Measurements from ENCODE around the gene ZNF208. TPM values are rescaled to one million over a fixed set of nuclear protein-coding genes. Genes with fewer than 3 reads are reported as not detected.

ZNF208 gene
- total RNA-seq, 1 donor from 2014 or later = 6.3 TPM

DNA sequence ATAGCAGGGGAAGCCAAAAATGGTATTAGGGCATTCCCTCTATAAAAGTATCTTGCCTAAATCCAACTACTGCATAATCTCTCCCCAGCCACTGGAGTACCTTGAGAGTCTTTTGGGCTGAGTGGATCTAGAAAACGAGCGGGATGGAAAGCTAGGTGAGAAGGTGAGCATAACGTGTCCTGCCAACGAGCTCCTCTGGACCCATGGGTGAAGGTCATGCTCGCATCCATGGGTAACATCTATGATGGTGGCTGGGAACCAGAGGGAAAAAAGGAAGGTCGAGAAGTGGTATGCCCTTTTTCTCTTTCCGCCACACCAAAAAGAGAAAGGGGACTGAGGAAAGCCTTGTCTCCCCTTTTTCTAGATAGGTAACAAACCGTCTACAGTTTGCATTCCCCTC lies 63.0 kb downstream of the ZNF208 start:
- H3K27me3 ChIP-seq = no peaks in the 10 kb centered on the region
- TF ChIP-seq CTCF (IDR thresholded peaks at IDR 0.05) = no peak
- H3K27ac ChIP-seq = no peak overlapping the region
- H3K36me3 ChIP-seq = no peaks in the 10 kb centered on the region
- H3K9me3 ChIP-seq = peaks cover 34% of the 10 kb centered on the region
- H3K4me3 ChIP-seq = no peak overlapping the region
- intact Hi-C loops (cut with DNase I) = no loop called here
- no peaks in the 10 kb centered on the region for H3K4me1 ChIP-seq
- DNase-seq (no peak), ATAC-seq (no peak)

DNA sequence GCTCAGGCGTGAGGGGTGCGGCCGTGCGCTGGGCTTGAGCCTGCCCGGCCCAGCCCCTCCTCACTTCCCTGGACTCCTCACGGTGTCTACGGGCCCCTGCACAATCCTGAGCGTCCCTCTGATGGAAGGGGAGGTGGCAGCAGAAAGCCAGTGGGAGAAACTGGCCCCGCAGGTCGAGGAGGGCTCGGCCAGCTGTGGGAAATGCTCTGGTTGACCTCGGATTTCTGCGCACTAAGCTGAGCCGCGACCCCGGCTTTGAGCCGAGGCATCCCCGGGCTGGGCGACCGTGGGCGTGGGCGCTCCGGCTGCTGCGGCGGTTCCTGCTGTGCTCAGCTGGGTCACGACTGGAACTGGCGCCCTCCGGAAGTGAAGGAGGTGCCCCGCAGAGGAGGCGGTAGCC lies 70.1 kb downstream of the ZNF208 start:
- Histone ChIP-seq H3K4me3 (no peak overlapping the region), H3K27me3 (no peaks in the 10 kb centered on the region), H3K27ac (no peak overlapping the region), H3K9me3 (peaks cover 10% of the 10 kb centered on the region), H3K4me1 (no peaks in the 10 kb centered on the region), H3K36me3 (no peaks in the 10 kb centered on the region)
- ATAC-seq (no peak), DNase-seq (no peak)
- intact Hi-C loops (cut with DNase I) = no loop called here
- no peak for TF ChIP-seq CTCF (IDR thresholded peaks at IDR 0.05)

- Histone ChIP-seq H3K4me3 (no peak overlapping the region), H3K27ac (no peak overlapping the region), H3K4me1 (no peaks in the 10 kb centered on the region), H3K27me3 (no peaks in the 10 kb centered on the region), H3K36me3 (no peaks in the 10 kb centered on the region), H3K9me3 (peaks cover 15% of the 10 kb centered on the region)
- DNase-seq (no peak), ATAC-seq (no peak)
- no peak for TF ChIP-seq CTCF (IDR thresholded peaks at IDR 0.05)
- intact Hi-C loops (cut with DNase I) = no loop called here
These were observed 76.2 kb downstream of the ZNF208 start for GRCh38 chr19:21934593-21934992.

GRCh38 chr19:21934131-21934530 lies 76.6 kb downstream of the ZNF208 start:
- Histone ChIP-seq H3K36me3 (no peaks in the 10 kb centered on the region), H3K4me1 (no peaks in the 10 kb centered on the region), H3K4me3 (no peak overlapping the region), H3K27ac (no peak overlapping the region), H3K27me3 (no peaks in the 10 kb centered on the region), H3K9me3 (peaks cover 10% of the 10 kb centered on the region)
- no peak for ATAC-seq
- intact Hi-C loops (cut with DNase I) = no loop called here
- no peak for TF ChIP-seq CTCF (IDR thresholded peaks at IDR 0.05)
- DNase-seq = no peak

- DNase-seq (no peak), ATAC-seq (no peak)
- no peak overlapping the region for H3K4me3 ChIP-seq
- H3K27ac ChIP-seq = no peak overlapping the region
- no peaks in the 10 kb centered on the region for H3K27me3 ChIP-seq
- no peaks in the 10 kb centered on the region for H3K36me3 ChIP-seq
- TF ChIP-seq CTCF (IDR thresholded peaks at IDR 0.05) = no peak
- intact Hi-C loops (cut with DNase I) = no loop called here
- no peaks in the 10 kb centered on the region for H3K4me1 ChIP-seq
- peaks cover 9% of the 10 kb centered on the region for H3K9me3 ChIP-seq
These were observed 88.5 kb downstream of the ZNF208 start for GRCh38 chr19:21922276-21922675.

- intact Hi-C loops (cut with DNase I) = no loop called here
- DNase-seq (no peak), ATAC-seq (no peak)
- no peaks in the 10 kb centered on the region for H3K27me3 ChIP-seq
- no peak for TF ChIP-seq CTCF (IDR thresholded peaks at IDR 0.05)
- peaks cover 9% of the 10 kb centered on the region for H3K9me3 ChIP-seq
- no peak overlapping the region for H3K4me3 ChIP-seq
- H3K27ac ChIP-seq = no peak overlapping the region
- no peaks in the 10 kb centered on the region for H3K4me1 ChIP-seq
- H3K36me3 ChIP-seq = no peaks in the 10 kb centered on the region
These were observed 89.0 kb downstream of the ZNF208 start for GRCh38 chr19:21921691-21922180.
